ENCODE results near the gene RPS2.

Gene RPS2

DNA sequence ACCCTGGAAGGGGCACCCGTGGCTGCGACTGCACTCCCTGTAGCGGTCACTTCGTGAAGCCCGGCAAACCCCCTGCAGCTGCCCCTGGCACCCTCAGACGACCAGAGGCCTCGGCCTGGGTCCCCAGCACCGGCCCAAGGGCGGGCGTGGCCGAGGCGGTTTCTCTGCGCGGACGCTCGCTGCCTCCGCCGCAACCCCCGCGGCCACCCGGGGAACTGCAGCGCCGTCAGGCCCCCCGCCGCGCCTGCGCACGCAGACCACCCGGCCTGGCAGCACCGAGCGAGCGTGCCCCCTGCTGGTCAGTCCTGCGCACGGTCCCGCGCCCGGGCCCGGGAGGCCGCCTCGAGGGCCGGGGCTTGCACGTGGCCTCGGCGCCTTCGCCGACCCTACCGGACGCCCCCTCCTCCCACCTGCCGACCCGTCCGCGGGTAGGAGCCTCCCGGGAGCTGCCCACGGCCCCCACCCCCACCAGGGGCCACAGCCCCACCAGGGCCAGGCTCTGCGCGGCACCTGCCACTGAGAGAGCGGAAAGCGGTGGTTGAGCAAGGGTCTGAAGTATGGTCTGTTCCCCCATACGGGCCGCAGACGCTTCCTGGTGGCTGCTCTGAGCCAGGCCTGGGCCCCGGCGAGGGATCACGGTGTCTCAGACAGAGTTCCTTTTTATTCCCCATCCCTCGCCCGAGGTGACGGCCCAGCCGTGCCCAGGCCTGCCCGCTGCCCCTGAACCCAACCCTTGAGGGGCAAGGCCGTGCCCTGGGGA lies 34.9 kb downstream of the RPS2 start:
- TF ChIP-seq EZH2phosphoT487 (IDR thresholded peaks at IDR 0.05; ENCODE audit: borderline replicate concordance) = no peak
- TF ChIP-seq, protein P1, sequence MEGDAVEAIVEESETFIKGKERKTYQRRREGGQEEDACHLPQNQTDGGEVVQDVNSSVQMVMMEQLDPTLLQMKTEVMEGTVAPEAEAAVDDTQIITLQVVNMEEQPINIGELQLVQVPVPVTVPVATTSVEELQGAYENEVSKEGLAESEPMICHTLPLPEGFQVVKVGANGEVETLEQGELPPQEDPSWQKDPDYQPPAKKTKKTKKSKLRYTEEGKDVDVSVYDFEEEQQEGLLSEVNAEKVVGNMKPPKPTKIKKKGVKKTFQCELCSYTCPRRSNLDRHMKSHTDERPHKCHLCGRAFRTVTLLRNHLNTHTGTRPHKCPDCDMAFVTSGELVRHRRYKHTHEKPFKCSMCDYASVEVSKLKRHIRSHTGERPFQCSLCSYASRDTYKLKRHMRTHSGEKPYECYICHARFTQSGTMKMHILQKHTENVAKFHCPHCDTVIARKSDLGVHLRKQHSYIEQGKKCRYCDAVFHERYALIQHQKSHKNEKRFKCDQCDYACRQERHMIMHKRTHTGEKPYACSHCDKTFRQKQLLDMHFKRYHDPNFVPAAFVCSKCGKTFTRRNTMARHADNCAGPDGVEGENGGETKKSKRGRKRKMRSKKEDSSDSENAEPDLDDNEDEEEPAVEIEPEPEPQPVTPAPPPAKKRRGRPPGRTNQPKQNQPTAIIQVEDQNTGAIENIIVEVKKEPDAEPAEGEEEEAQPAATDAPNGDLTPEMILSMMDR (conservative IDR thresholded peaks at IDR 0.05; ENCODE audit: low read length) = peak; percentile 58
- Histone ChIP-seq H3K9ac (ENCODE audit: low read depth, low read length, poor library complexity, severe bottlenecking) (peak overlapping the region; percentile 72), H3K27me3 (ENCODE audit: insufficient read depth, low read length, poor library complexity, severe bottlenecking) (no peaks in the 10 kb centered on the region), H3K9me3 (ENCODE audit: insufficient read depth, low read depth, low read length) (no peaks in the 10 kb centered on the region), H3K4me1 (ENCODE audit: insufficient read depth, low read length, poor library complexity, severe bottlenecking) (no peaks in the 10 kb centered on the region), H3K79me2 (ENCODE audit: insufficient read depth, low read length) (no peaks in the 10 kb centered on the region), H3K4me2 (ENCODE audit: low read depth, low read length, poor library complexity, severe bottlenecking) (peak overlapping the region; percentile 68), H3K4me3 (ENCODE audit: low read length, poor library complexity, severe bottlenecking) (peak overlapping the region; percentile 73), H2AFZ (ENCODE audit: low read length) (peak overlapping the region; percentile 94), H3K9me2 (replicated peaks; ENCODE audit: low read depth, low read length) (no peaks in the 10 kb centered on the region), H3F3A (ENCODE audit: low read depth) (no peaks in the 10 kb centered on the region), H3K36me3 (ENCODE audit: insufficient read depth, low read length) (no peaks in the 10 kb centered on the region), H4K20me1 (ENCODE audit: insufficient read depth, low read length, poor library complexity, severe bottlenecking) (no peaks in the 10 kb centered on the region)

DNA sequence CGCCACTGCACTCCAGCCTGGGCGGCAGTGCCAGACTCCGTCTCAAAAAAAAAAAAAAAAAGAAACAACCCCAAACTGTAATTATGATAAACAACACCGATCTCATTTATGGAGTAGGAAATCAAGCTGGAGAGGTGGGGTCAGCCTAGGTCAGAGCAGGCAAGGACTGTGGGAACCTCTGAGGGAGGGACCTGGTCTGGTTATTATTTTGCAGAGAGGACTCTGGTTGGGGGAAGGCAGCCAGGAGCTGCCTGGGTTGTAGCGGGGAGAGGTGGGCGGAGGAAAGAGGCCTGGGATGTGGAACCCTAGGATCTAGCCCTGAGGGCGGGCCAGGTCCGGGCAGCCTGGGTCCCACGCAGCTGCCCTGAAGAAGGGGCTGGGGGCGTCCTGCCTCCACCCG lies 35.5 kb downstream of the RPS2 start:
- H3K79me2 ChIP-seq (ENCODE audit: insufficient read depth, low read length) = no peaks in the 10 kb centered on the region
- no peaks in the 10 kb centered on the region for H4K20me1 ChIP-seq (ENCODE audit: insufficient read depth, low read length, poor library complexity, severe bottlenecking)
- no peaks in the 10 kb centered on the region for H3F3A ChIP-seq (ENCODE audit: low read depth)
- peak overlapping the region; percentile 68 for H3K4me2 ChIP-seq (ENCODE audit: low read depth, low read length, poor library complexity, severe bottlenecking)
- TF ChIP-seq, protein P1 (conservative IDR thresholded peaks at IDR 0.05; ENCODE audit: low read length) = no peak
- TF ChIP-seq EZH2phosphoT487 (IDR thresholded peaks at IDR 0.05; ENCODE audit: borderline replicate concordance) = no peak
- H3K9ac ChIP-seq (ENCODE audit: low read depth, low read length, poor library complexity, severe bottlenecking) = peak overlapping the region; percentile 72
- H3K36me3 ChIP-seq (ENCODE audit: insufficient read depth, low read length) = no peaks in the 10 kb centered on the region
- H3K27me3 ChIP-seq (ENCODE audit: insufficient read depth, low read length, poor library complexity, severe bottlenecking) = no peaks in the 10 kb centered on the region
- H2AFZ ChIP-seq (ENCODE audit: low read length) = peak overlapping the region; percentile 94
- no peaks in the 10 kb centered on the region for H3K9me2 ChIP-seq (replicated peaks; ENCODE audit: low read depth, low read length)
- H3K4me1 ChIP-seq (ENCODE audit: insufficient read depth, low read length, poor library complexity, severe bottlenecking) = no peaks in the 10 kb centered on the region
- no peaks in the 10 kb centered on the region for H3K9me3 ChIP-seq (ENCODE audit: insufficient read depth, low read depth, low read length)
- peak overlapping the region; percentile 73 for H3K4me3 ChIP-seq (ENCODE audit: low read length, poor library complexity, severe bottlenecking)

DNA sequence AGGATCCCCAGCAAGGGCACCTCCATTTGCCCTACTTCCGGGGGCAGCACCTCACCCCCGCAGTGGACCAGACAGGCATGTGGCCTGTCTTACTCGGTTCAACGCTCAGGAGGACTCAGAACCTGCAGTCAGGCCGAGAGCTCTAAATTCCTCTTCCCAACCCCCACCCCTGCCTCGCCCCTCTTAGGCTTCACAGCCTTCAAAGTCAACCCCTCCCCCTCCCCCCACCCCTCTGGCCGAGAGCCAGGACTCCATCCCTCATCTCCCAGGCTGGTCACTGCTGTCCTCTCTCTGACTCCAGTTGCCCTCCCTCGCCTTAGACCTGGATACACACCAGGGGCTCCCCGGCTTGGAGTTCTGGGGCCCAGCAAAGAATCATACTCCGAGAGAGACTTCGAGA lies 38.4 kb downstream of the RPS2 start:
- Histone ChIP-seq H3K9ac (ENCODE audit: low read depth, low read length, poor library complexity, severe bottlenecking) (no peak overlapping the region), H2AFZ (ENCODE audit: low read length) (no peak overlapping the region), H3K27me3 (ENCODE audit: insufficient read depth, low read length, poor library complexity, severe bottlenecking) (no peaks in the 10 kb centered on the region), H3K4me2 (ENCODE audit: low read depth, low read length, poor library complexity, severe bottlenecking) (no peak overlapping the region), H3K4me1 (ENCODE audit: insufficient read depth, low read length, poor library complexity, severe bottlenecking) (no peaks in the 10 kb centered on the region), H3F3A (ENCODE audit: low read depth) (no peaks in the 10 kb centered on the region), H3K79me2 (ENCODE audit: insufficient read depth, low read length) (no peaks in the 10 kb centered on the region), H3K36me3 (ENCODE audit: insufficient read depth, low read length) (no peaks in the 10 kb centered on the region), H3K4me3 (ENCODE audit: low read length, poor library complexity, severe bottlenecking) (no peak overlapping the region), H4K20me1 (ENCODE audit: insufficient read depth, low read length, poor library complexity, severe bottlenecking) (no peaks in the 10 kb centered on the region), H3K9me3 (ENCODE audit: insufficient read depth, low read depth, low read length) (no peaks in the 10 kb centered on the region), H3K9me2 (replicated peaks; ENCODE audit: low read depth, low read length) (no peaks in the 10 kb centered on the region)
- TF ChIP-seq, protein P1 (conservative IDR thresholded peaks at IDR 0.05; ENCODE audit: low read length) = no peak
- TF ChIP-seq EZH2phosphoT487 (IDR thresholded peaks at IDR 0.05; ENCODE audit: borderline replicate concordance) = no peak
